NB4 (cell line): Measurements from ENCODE around the gene C6orf132.

Experiments used
- DNase-seq: peaks from one replicate; pipeline ENCODE4 v3.0.0; 2010; ENCODE audit warnings: low read depth
- H3K4me3 ChIP-seq: one replicate; pipeline ENCODE4 v1.5.1; 2011; ENCODE audit warnings: mild to moderate bottlenecking, low read depth, low read length, moderate library complexity
- MYC ChIP-seq: IDR thresholded peaks from 2 replicates; pipeline ENCODE4 v1.6.1; 2011; ENCODE audit warnings: low read depth, low read length
- POLR2A ChIP-seq: IDR thresholded peaks from 2 replicates; pipeline ENCODE4 v1.6.1; 2011; ENCODE audit warnings: mild to moderate bottlenecking; ENCODE audit not compliant: insufficient read length; ENCODE audit errors: extremely low read depth
- TF ChIP-seq, protein P1 (sequence below): IDR thresholded peaks from 2 replicates; pipeline ENCODE4 v1.6.1; 2011; ENCODE audit warnings: low read depth, low read length

C6orf132 gene

GRCh38 chr6:42051268-42051653, 91.2 kb downstream of the C6orf132 start:
- no peak for DNase-seq
- TF ChIP-seq, protein P1, sequence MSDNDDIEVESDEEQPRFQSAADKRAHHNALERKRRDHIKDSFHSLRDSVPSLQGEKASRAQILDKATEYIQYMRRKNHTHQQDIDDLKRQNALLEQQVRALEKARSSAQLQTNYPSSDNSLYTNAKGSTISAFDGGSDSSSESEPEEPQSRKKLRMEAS, result no peak
- TF ChIP-seq POLR2A, result no peak
- no peak for TF ChIP-seq MYC
- peak overlapping the region; percentile 83 for H3K4me3 ChIP-seq
